ENCODE data around the gene NEU1. TPM values are rescaled to one million over a fixed set of nuclear protein-coding genes. Genes with fewer than 3 reads are reported as not detected.
"Not testable (repeated sequence)": the region's sequence is repeated elsewhere in the genome, so short reads cannot be mapped to it uniquely, and the experiment has no call there.

Gene NEU1
- polyA plus RNA-seq, 12 donors: 14.6 to 32.7 (median 16.0) TPM; not detected in 1

DNA sequence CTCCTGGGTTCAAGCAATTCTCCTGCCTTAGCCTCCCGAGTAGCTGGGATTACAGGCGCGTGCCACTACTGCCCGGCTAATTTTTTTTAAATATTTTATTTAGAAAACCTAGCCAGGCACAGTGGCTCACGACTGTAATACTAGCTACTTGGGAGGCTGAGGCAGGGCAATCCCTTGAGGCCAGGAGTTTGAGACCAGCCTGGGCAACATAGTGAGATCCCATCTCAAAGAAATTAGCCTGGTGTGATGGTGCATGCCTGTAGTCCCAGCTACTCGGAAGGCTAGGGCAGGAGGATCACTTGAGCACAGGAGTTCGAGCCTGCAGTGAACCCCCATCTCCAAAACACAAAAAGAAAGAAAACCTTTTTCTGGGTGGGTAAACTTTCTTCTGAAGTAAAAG is 13.7 kb upstream of the NEU1 start:
- DNase-seq: no peak

DNA sequence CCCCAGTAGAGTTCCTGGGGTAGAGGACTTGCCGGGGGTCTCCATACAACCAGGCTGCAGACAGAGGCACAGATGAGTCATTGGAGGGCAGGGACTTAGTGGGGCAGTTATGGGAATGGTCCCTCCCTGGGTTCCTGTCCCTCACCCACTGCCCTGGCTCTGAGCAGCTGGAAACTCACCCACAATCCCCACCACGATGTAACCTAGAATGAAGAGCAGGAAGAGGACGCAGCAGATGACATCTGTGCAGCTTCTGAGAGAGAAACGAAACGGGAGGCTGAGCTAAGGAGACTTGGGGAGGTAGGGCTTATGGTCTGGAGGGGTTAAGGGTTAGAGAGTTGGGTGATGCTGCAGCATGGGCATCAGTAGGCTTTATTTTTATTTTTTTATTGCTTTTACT is 13.3 kb upstream of the NEU1 start:
- DNase-seq: no peak

DNA sequence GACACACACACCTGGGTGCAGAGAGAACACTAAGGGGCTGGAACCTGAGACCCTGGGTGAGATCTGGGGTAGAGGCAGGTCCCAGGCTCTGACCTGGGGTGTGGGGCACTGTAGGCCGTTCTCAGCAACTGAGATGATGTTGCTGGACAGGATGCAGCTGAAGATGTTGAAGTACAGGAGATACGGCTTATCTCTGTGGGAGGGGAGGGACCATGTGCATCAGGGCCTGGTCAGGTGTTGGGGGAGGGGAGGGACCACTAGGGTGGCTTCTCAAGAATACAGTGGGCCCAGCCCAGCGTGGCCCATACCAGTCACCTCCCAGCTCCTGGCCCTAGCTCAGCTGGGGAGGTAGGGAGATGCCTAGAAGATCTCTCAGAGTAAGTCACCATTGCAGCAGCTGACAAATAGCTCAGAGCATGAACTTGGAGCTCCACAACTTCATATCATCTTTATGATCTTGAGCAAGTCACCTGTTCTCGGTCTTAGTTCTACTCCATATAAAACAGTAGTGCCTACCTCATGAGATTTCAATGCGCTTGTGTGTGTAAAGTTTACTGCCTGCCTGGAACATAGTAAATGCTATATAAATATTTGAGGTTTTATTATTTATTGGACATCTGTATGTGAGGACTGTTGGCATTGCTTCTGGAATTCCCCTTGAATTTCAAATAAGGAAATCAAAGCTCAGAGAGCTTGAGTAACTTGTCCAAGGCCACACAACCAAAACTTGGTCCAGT is 12.4 kb upstream of the NEU1 start:
- no peak for DNase-seq

DNA sequence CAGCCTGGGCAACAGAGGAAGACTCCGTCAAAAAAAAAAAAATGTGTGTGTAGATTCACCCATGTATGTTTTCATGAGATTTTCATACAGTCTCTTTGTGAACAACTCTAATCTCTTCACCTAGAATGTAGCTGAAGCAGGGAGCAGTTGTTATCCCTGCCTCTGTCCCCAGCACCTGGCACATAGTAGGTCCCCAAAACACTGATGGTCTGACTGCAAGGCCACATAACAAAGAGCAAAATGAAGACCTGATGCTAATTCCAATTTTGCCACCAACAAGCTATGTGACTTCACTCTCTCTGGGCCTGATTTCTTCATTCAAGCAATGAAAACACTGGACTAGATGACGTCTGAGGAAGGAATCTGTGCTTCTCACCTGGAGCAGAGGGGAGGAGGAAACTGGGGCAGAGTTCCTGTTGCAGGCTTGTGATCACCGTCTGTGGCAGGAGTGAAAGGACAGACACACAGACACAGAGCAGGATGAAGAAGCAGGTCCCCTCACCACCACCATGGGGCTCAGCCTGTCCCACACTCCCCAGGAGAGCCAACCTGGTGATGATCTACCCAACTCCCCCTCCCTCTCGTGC is 11.6 kb upstream of the NEU1 start:
- no peak for DNase-seq

DNA sequence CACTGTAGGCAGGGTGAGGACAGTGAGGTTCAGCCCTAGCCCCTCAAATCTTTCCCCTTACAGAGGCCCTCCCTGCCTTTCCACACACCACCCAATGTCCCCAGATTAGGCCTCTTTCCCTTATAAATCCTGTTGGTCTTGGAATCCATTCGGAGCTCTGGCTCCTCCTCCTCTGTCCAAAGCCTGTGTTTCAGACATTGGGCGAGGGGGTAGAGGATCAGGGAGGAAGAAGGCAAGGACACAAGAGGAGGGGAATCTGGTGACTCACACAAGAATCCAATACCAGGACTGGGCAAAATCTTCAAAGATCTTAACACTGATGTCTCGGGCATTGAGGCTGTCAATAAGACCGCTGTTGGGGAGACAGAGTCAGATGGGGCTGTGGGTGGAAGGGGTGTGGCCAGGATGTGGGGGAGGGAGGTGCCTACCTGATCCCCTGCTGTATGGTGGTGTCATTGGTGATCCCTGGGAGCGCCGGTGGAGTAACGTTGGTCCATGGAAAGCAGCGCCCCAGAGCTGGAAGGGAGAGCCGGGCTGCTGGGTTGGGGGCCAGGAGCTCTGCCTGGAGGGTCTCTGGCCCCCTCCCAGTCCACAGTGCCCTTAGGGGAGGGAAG is 8.5 kb upstream of the NEU1 start:
- DNase-seq: no peak

DNA sequence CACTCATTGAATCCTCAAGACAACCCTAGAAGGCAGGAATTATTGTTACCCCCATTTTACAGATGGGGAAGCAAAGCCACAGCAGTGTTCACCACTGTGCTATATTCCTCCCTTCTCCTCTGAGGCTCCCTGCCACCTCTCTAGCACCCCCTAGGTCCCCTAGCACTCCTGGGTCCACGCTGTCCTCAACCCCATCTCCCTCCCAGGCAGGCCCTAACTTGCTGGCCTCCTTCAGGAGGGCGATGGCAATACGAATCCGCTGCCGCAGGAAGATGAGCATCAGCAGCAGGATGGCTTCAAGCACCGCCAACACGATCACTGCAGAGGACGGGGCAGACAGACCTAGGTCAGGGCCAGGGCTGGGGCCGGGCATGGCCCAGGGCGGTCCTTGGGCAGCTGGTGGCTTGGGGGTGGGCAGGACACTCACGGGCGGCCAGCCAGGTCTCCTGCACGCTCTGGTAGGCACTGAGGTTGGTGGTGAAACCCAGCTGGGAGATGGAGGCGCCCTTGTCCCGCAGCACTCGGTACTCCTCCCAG is 7.8 kb upstream of the NEU1 start:
- DNase-seq: no peak

DNA sequence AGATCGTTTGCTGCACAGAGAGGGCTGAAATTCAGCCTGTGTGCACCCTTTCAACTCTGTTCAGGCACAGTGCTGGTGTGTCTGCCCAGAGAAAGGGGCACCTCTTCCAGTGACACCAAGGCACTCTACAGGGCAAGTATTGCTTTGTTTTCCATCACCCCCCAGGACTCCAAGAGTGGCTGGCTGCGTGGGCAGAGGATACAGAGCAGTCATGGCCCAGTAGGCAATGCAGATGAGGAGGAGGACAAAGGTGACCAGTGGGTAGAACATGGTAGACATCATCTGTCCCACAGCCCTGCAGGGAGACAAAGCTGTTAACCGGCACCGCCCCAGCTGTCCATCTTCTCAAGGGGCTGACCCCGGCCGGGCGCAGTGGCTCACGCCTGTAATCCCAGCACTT is 6.7 kb upstream of the NEU1 start:
- no peak for DNase-seq

DNA sequence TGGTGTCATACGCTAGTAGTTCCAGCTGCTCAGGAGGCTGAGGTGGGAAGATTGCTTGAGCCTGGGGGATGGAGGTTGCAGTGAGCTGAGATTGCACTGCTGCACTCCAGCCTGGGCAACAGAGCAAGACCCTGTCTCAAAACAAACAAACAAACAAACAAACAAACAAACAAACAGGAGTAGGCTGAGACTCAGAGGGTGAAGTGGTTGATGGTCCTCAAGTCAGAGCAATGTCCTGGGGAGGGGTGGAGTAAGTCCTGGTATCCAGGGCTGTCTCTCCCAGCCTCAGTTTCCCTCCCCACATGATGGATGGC is 6.0 kb upstream of the NEU1 start:
- not testable (repeated sequence) for DNase-seq

DNA sequence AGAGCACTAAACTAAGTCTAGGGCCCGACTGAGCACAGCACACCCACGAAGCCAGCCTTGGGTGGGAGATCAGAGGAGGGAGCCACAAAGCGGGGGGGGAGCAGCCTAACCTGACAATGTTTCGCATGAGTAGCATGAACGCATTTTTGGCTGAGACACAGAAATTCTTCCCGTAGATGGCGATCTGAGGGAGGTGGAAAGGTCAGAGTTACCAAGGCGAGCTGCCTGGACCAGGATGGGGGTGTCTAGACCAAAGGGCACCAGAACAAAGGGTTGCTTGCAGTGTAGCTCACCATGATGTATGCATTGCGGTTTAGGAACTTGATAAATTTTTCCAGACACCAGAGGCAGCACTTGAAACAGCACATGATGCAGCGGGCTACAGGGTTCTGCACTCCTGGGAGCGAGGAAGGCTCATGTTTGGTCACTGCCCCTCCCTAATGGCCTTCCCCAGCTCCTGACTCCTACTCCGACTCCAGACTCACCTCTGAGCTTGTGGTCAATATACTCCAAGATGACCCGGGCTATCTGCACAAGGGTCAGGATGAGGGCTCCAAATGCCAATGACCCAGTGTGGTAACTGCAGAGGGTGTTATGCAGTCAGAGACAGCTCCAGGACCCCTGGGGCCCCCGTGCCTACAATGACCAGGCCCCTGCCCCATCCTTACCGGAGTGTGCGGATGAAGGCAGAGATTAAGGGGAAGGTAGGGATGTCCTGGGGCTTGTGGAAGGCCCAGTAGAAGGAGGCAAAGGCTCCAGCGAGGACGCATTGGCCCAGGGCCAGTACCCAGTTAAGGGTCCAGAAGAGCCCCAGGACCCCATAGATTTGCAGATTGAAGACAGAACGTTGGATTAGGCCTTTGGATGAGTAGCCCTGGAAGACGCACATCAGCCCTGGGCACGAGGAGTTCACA is 2.8 kb upstream of the NEU1 start:
- DNase-seq: no peak

DNA sequence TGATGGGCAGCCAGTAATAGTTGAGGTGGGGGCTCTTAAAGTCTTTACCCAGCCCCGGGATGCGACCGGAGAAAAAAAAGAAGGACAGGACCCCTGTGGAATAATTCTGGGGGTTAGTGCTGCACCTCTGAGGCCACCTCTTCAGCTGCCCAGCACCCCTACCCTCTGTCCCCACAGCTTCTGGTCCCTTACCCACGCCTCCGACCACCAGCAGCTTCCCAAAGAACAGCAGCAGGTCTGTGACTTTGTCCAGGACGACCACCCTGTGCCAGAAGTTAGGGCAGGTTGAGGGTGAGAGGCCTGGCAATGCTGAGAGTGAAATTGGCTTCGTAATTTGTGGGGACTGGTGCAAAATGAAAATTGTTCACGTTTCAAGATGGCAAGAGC is 2.2 kb upstream of the NEU1 start:
- no peak for DNase-seq

DNA sequence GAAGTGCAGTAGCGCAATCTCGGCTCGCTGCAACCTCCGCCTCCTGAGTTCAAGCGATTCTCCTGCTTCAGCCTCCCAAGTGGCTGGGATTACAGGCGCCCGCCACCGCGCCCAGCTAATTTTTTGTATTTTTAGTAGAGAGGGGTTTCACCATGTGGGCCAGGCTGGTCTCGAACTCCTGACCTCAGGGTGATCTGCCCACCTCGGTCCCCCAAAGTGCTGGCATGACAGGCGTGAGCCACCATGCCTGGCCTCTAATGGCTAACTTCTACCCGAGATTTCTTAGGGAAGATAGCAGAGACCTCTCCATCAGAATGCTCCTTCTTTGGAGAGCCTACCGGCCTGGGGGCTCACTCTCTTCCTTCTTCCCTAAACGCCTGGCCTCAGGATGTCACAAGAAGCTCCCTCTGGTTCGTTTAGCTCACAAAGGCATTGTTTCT is 1.5 kb upstream of the NEU1 start:
- DNase-seq: not testable (repeated sequence)

DNA sequence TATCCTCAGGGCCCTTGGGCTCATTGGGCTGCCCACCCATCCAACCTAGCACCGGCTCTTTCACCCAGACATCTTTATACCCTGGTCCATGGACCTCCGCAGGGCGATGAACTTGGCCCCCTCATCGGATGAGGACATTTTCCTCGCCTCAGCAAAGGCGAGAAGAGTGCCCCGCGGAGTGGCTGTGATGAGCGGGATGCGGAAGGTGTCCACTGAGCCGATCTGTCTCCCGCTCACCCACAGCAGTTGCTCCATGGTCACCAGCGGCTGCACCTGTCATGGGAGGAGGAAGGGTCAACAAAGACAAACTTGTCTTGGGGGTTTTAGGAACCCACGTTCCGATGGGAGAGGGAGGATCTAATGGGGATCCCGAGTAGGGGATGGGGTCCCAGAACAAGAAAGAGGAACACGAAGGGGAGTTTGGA is 690 bp downstream of the NEU1 start:
- DNase-seq: no peak

DNA sequence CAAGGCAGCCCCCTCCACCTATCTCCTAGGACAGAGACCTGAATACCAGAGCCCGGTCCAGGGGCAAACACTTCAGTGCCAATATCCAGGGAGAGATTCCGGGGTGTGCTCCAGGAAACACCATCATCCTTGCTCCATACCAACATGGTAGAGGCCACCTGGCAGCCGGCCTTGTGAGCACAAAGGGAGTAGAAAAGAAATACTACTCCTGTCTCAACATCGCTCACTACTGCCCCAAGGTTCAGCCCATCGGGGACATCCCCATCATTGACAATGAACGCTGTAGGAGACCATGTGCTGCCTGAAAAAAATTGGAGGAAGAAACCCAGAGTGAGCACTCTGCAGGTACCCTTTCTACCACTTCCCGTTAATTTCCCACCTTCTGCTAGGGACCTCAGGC is 1.5 kb downstream of the NEU1 start:
- DNase-seq: no peak

DNA sequence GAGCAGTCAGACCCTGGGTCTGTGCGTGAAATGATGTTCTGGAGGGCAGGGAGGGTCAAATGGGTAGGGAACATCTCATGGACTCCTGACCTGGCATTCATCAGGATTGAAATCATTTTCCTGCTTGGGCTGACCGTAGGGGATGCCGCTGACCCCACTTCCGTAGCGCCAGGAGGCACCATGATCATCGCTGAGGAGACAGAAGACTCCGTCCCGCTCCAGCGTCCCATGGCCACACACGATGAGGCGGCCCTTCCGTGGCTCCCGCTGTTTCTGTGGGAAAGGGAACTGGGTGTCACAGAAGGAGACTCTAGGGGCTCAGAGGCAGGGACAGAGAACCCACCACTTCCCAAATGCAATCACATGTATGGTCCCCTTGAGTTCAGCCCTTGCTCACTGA is 2.3 kb downstream of the NEU1 start:
- DNase-seq: no peak

DNA sequence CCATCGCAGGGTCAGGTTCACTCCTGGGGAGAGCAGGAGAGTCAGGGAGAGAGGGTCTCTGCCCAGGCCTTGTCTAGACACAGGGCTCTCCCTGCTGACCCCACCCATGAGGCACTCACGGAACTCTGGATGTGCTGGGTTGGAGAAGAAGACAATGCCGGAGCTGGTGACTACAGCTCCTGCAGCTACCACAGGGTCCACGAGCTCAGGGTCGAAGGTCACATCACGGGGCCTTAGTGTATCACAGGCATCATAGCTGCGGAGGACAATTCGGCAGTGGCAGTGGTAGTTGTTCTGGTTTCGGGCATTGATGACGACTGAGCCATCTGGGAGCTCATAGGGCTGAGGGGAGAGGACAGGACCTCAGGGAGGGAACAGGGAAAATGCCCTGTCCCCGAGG is 2.7 kb downstream of the NEU1 start:
- no peak for DNase-seq

DNA sequence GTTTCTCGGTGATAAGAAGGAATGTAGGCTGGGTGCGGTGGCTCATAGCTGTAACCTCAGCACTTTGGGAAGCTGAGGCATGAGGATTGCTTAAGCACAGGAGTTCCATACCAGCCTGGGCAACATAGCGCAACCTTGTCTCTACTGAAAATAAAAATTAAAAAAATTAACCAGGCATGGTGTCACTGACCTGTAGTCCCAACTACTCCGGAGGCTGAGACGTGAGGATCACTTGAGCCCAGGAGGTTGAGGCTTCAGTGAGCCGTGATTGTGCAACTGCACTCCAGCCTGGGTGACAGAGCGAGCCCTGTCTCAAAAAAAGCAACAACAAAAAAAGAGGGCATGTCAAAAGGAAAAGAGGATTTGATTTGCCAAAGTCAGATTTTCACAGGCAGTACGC is 3.9 kb downstream of the NEU1 start:
- no peak for DNase-seq

DNA sequence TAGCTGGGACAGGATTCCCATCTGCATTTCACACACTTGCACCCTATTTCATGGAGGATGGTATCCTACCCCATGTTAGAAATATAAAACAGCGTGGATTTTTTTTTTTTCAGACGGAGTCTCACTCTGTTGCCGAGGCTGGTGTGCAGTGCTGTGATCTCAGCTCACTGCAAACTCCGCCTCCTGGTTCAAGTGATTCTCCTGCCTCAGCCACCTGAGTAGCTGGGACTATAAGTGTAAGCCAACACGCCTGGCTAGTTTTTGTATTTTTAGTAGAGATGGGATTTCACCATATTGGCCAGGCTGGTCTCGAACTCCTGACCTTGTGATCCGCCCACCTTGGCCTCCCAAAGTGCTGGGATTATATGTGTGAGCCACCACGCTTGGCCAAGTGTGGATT is 4.8 kb downstream of the NEU1 start:
- not testable (repeated sequence) for DNase-seq

DNA sequence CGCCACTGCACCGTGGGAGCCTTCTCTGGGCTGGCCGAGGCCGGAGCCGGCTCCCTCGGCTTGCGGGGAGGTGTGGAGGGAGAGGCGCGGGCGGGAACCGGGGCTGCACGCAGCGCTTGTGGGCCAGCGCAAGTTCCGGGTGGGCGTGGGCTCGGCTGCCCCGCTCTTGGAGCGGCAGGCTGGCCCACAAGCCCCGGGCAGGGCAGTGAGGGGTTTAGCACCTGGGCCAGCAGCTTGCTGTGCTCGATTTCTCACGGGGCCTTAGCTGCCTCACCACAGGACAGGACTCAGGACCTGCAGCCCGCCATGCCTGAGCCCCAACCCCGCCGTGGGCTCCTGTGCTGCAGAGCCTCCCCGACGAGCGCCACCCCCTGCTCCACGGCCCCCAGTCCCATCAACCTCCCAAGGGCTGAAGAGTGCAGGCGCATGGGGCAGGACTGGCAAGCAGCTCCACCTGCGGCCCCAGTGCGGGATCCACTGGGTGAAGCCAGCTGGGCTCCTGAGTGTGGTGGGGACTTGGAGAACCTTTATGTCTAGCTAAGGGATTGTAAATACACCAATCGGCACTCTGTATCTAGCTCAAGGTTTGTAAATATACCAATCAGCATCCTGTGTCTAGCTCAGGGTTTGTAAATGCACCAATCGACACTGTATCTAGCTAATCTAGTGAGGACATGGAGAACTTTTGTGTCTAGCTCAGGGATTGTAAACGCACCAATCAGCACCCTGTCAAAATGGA is 10.5 kb downstream of the NEU1 start:
- not testable (repeated sequence) for DNase-seq

DNA sequence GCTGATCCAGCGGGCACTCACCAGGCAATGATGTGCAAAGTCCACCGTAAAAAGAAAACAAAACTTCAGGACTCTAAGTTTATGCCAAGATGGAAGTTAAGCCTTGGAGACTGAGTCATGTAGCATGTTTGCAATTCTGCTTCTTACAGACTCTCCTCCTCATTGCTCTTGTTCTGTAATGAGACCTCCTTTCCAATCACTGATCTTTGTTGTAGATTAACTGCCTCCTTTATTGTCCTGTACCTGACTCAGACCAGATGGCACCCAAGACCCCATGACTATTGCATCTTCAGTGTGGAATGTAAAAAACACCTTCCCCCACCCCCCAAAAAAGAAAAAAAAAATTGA is 11.2 kb downstream of the NEU1 start:
- no peak for DNase-seq

DNA sequence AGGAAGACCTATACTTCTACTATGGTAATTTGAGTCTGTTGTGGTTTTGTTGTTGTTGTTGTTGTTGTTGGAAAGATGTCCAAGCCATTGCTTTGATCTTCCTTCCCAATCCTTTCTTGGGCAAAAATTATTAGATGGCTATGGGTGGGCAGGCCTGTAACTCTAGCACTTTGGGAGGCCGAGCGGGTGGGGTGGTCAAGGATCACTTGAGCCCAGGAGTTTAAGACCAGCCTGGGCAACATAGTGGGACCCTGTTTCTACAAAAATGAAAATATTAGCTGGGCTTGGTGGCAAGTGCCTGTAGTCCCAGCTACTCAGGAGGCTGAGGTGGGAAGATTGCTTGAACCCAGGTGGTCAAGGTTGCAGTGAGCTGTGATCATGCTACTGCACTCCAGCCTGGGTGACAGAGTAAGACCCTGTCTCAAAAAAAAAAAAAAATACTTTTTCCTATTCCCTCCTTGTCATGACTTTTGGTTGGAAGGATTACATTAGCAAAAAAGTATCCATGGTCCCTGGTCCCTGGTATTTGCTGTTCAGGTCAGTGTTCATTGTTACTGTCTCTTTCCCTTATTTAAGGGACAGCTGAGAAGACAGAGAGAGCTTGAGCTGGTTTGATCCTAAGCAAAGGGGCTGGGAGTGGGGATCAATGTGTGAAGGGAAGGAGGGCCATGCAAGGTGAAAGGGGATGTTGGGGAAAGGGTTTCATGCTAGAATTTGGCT is 11.7 kb downstream of the NEU1 start:
- DNase-seq: no peak
